Left lung (tissue), 10 donors: Measurements from ENCODE around the gene TPO. TPM values are rescaled to one million over a fixed set of nuclear protein-coding genes. Genes with fewer than 3 reads are reported as not detected.

Source experiments
- ATAC-seq: fragments of 200-7000 bp; cut with Tn5 transposase; one replicate; pipeline ENCODE4 v1.9.1; 2020; ENCODE audit warnings: moderate library complexity
- DNase-seq, 4 donors: peaks; one replicate each; pipeline ENCODE4 v3.0.0-alpha.2; 2013 to 2020
- H3K27ac ChIP-seq, 2 donors: fragments of 200-600 bp; sonication (generic) in 1 of 2; one replicate each; pipeline versions ENCODE4 v1.5.0 to v1.8.0; 2020 to 2021
- H3K27me3 ChIP-seq, 2 donors: fragments of 200-600 bp; sonication (generic) in 1 of 2; one replicate each; pipeline versions ENCODE4 v1.5.0 to v1.8.0; 2020 to 2021
- H3K36me3 ChIP-seq, 2 donors: fragments of 200-600 bp; sonication (generic) in 1 of 2; one replicate each; pipeline versions ENCODE4 v1.5.0 to v1.8.0; 2020 to 2021
- H3K4me1 ChIP-seq, 2 donors: fragments of 200-600 bp; one replicate each; pipeline ENCODE4 v1.8.0; 2021
- H3K4me3 ChIP-seq, 2 donors: fragments of 200-600 bp; sonication (generic) in 1 of 2; one replicate each; pipeline versions ENCODE4 v1.5.0 to v1.8.0; 2020 to 2021; ENCODE audit warnings: mild to moderate bottlenecking in 1 of 2
- H3K9me3 ChIP-seq, 2 donors: fragments of 200-600 bp; sonication (generic) in 1 of 2; one replicate each; pipeline versions ENCODE4 v1.5.0 to v1.8.0; 2020 to 2021
- CTCF ChIP-seq, 2 donors: fragments of 200-600 bp; sonication (generic) in 1 of 2; IDR thresholded peaks; one replicate each; pipeline versions ENCODE4 v1.5.0 to v1.8.0; 2021; ENCODE audit warnings: antibody characterized with exemption in 2 of 2
- intact Hi-C, 2 donors: fragments of 100-400 bp; cut with DNase I; formaldehyde crosslinking; loops; one replicate each; pipeline versions ENCODE4 v1.11.2 to v1.14.2; 2022
- polyA plus RNA-seq, 6 donors: library from polyadenylated mRNA; unstranded; fragments of 120-200 nt; gene quantifications; one replicate each; pipeline ENCODE4 v1.2.1, GENCODE V29; 2013; ENCODE audit not compliant: insufficient read length in 6 of 6
- total RNA-seq, 2 donors: library from RNA; stranded (reverse); fragmentation: NEBNext Ultra II Directional; extraction: Animal tissue kit (Norgen Biotek cat#: 25700); gene quantifications; one replicate each; pipeline ENCODE4 v1.2.1, GENCODE V29; 2021
- donor health status: DM: no; HTN: yes; CAD: no.
- donor health status: DM: no; HTN: no; CAD: no.

Gene TPO
- total and polyA plus RNA-seq, 8 donors, result 0.08 to 0.45 (median 0.21) TPM; not detected in 1

GRCh38 chr2:1371082-1371481 lies 42.2 kb upstream of the TPO start:
- intact Hi-C loops, result no loop called here
- TF ChIP-seq CTCF (IDR thresholded peaks at IDR 0.05), result no peak
- H3K4me3 ChIP-seq, result no peak overlapping the region
- H3K9me3 ChIP-seq, result no peaks in the 10 kb centered on the region
- ATAC-seq, result no peak
- no peak overlapping the region for H3K27ac ChIP-seq
- no peaks in the 10 kb centered on the region for H3K36me3 ChIP-seq
- no peak for DNase-seq
- H3K27me3 ChIP-seq, result peaks cover 0 to 6% of the 10 kb centered on the region in 2 donors
- H3K4me1 ChIP-seq, result no peaks in the 10 kb centered on the region

GRCh38 chr2:1373830-1374229 lies 39.4 kb upstream of the TPO start:
- ATAC-seq (no peak), DNase-seq (no peak)
- Histone ChIP-seq H3K36me3 (no peaks in the 10 kb centered on the region), H3K27me3 (peaks cover 0 to 6% of the 10 kb centered on the region in 2 donors), H3K4me1 (no peaks in the 10 kb centered on the region), H3K27ac (no peak overlapping the region), H3K4me3 (no peak overlapping the region), H3K9me3 (no peaks in the 10 kb centered on the region)
- intact Hi-C loops, result no loop called here
- TF ChIP-seq CTCF (IDR thresholded peaks at IDR 0.05), result no peak

- Histone ChIP-seq H3K27me3 (peaks cover 0 to 6% of the 10 kb centered on the region in 2 donors), H3K4me1 (no peaks in the 10 kb centered on the region), H3K27ac (no peak overlapping the region), H3K4me3 (no peak overlapping the region), H3K9me3 (no peaks in the 10 kb centered on the region), H3K36me3 (no peaks in the 10 kb centered on the region)
- DNase-seq, result peak in 2 of 4 donors; percentile 27 to 28
- intact Hi-C loops, result no loop called here
- ATAC-seq, result no peak
- no peak for TF ChIP-seq CTCF (IDR thresholded peaks at IDR 0.05)
Measured at GRCh38 chr2:1374287-1374686, 39.0 kb upstream of the TPO start.

- DNase-seq (no peak), ATAC-seq (no peak)
- Histone ChIP-seq H3K27me3 (peaks cover 0 to 6% of the 10 kb centered on the region in 2 donors), H3K4me1 (no peaks in the 10 kb centered on the region), H3K36me3 (no peaks in the 10 kb centered on the region), H3K27ac (no peak overlapping the region), H3K9me3 (no peaks in the 10 kb centered on the region), H3K4me3 (no peak overlapping the region)
- intact Hi-C loops, result no loop called here
- TF ChIP-seq CTCF (IDR thresholded peaks at IDR 0.05), result no peak
Measured at GRCh38 chr2:1375794-1376193, 37.5 kb upstream of the TPO start.

- no peaks in the 10 kb centered on the region for H3K4me1 ChIP-seq
- no peak overlapping the region for H3K4me3 ChIP-seq
- no peaks in the 10 kb centered on the region for H3K36me3 ChIP-seq
- no peak overlapping the region for H3K27ac ChIP-seq
- intact Hi-C loops, result no loop called here
- H3K27me3 ChIP-seq, result no peaks in the 10 kb centered on the region
- H3K9me3 ChIP-seq, result no peaks in the 10 kb centered on the region
- no peak for TF ChIP-seq CTCF (IDR thresholded peaks at IDR 0.05)
- ATAC-seq (no peak), DNase-seq (no peak)
Measured at GRCh38 chr2:1377473-1377872, 35.8 kb upstream of the TPO start.
